HG02938 (cell line): ENCODE results near the gene MCTP1.

Experiments used
- ATAC-seq: cut with Tn5 transposase; IDR thresholded peaks from one replicate; pipeline ENCODE4 v1.9.1; 2021; ENCODE audit warnings: mild to moderate bottlenecking, moderate library complexity; ENCODE audit not compliant: unreplicated experiment

The MCTP1 gene

DNA sequence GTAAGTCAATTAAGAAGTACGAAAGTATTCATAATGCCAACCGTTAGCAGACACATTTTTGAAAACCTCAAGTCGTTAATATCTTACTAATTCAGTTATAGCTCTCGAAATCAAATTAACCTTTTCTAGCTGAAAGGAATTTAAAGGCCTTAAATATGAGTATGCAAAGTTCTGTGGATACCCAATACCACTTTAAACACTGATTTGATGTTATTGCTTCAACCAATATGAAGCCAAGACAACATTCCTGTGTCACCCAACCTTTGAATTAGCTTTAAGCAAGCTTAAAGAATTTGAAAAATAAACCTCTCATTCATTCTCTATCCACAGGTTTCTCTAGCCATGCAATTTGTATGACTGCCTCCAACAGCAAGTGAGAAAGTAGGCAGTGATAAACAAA lies 204.5 kb downstream of the MCTP1 start:
- no peak for ATAC-seq

GRCh38 chr5:95080030-95080429 lies 204.9 kb downstream of the MCTP1 start:
- ATAC-seq = no peak

DNA sequence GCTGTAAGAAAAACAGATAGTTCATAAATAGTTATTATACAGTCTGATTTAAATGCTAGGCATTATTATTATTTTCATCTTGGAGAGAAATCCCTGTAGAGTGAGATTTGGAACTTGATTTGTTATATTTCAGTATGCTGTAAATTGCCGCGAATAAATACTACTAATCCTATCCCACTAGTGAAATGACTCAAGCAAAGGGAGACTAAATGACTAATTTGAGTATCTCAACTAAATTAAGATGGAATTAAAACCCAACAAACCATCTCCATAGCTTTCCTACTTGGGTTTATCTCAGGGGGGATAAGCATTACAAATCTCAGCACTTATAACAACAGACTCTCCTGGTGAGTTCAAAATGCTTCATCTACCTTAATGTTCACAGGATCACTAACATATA lies 206.0 kb downstream of the MCTP1 start:
- ATAC-seq = no peak

- no peak for ATAC-seq
Measured at GRCh38 chr5:95076395-95077185, 208.3 kb downstream of the MCTP1 start.

- no peak for ATAC-seq
Measured at GRCh38 chr5:95075111-95075510, 209.8 kb downstream of the MCTP1 start.

DNA sequence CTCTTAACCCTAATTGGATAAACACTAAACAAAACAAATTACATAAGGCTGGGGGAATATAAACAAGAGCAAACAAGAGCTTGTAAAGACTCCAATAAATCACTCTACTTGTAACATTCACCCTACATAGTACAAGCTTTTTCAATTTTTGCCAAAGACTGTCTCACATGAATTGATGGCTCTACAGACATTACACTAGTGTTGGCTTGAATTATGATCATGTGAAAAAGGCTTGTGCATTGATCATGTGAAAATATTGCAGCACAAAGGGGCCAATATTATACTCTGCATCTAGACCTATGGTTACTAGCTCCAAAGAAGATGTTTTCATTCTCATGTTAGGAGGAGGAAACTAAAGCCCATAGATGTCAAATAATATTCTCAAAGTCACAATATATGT lies 212.6 kb downstream of the MCTP1 start:
- ATAC-seq = no peak

GRCh38 chr5:95070866-95071265 lies 214.0 kb downstream of the MCTP1 start:
- ATAC-seq = no peak

GRCh38 chr5:95070453-95070852 lies 214.4 kb downstream of the MCTP1 start:
- no peak for ATAC-seq

DNA sequence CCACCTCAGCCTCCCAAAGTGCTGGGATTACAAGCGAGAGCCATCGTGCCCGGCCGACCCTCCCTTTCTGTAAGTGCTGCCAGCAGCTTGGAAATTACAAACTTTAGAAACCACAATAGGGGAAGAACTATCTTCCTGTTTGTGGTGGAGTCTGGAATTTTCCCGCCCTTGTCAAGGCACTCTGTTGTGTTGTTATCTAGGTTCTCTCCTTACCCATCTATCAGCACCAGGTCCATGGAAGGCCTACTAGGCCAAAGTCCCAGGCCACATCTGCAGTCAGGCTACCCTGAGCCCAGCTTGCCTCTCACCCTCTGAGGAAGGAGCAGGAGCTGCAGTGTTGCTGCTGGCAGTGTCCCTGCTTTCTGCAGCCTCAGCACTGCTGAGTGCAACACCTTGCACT lies 214.9 kb downstream of the MCTP1 start:
- no peak for ATAC-seq

DNA sequence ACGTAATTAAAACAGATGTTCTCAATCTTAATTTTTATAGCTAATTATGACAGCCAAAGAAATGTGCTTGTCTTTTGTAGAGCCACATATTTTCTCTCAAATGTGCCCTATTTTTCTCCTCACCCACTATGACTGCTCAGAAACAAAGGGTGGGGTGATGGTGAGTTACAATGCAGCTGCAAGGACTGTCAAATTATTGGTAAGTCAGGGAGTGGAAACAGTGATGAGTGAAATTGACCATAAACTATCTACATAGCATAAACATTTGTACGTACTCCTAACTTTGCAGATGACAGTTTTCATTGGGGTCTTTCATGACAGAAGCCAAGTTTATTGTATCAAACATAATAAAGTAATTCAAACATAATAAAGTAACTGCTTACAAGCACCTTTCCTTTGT lies 215.9 kb downstream of the MCTP1 start:
- no peak for ATAC-seq

DNA sequence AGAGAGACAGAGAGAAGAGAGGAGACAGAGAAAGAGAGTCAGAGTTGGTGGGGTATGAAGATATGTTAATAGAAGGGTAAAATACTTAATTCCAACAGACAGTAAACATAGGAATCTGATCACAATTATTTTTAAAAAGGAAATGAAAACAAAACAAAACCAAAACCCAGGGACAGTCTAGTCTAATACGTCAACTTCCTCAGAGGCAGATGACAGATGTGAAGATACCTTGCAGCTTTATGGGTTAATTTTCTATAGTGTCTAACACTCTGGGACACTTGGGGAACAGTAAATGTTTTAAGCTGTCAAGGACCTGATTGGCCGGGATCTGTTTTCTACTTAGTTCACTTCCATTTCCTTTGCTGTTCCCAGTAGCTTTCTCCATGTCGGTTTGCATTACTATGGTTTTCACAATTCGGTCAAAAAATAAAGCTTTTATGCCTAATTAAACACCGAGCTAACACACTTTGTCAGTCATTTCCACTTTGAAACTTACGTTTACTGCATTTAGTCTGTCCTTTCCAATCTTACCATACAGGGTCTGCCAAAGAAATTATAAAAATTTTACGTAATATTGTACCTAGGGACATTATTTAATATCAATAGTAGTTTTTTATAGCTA lies 216.5 kb downstream of the MCTP1 start:
- no peak for ATAC-seq

- ATAC-seq = no peak
Measured at GRCh38 chr5:95066048-95066447, 218.8 kb downstream of the MCTP1 start.

DNA sequence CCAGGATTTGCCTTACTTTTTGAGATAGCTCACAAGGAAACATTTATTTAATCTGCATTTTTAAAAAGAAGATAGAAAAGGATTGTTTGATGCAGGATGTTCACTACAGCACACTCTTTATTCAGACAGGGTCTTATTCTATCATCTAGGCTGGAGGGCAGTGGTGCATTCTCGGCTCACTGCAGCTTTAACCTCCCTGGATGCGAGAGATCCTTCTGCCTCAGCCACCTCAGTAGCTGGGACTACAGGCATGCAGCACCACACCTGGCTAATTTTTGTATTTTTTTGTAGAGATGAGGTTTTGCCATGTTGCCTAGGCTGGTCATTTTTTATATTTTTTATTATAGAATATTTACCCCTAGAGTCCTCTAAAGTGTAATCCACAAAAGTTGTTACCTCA lies 221.4 kb downstream of the MCTP1 start:
- ATAC-seq = no peak

GRCh38 chr5:95060098-95060497 lies 224.8 kb downstream of the MCTP1 start:
- ATAC-seq = no peak

DNA sequence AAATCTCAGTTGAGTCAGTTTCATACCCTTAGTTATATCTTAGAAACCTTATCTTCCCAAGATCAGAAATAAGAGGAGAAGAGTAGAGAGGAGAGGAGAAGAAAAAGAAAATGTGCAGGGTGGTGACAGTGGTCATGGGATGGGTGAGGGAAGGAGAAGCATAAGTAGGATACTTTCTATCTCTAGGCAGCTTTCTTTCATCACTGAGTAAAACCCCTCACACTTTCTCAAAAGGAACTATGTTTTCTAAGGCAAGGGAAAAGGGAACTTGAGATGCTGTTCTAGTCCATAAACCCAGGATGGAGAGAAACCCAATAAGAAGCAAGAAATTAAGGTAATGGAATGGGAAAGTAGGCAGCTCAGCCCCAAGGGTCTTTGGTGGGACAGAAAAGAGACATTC lies 225.3 kb downstream of the MCTP1 start:
- no peak for ATAC-seq

GRCh38 chr5:95057615-95058014 lies 227.3 kb downstream of the MCTP1 start:
- no peak for ATAC-seq

GRCh38 chr5:95053253-95053652 lies 231.6 kb downstream of the MCTP1 start:
- no peak for ATAC-seq

DNA sequence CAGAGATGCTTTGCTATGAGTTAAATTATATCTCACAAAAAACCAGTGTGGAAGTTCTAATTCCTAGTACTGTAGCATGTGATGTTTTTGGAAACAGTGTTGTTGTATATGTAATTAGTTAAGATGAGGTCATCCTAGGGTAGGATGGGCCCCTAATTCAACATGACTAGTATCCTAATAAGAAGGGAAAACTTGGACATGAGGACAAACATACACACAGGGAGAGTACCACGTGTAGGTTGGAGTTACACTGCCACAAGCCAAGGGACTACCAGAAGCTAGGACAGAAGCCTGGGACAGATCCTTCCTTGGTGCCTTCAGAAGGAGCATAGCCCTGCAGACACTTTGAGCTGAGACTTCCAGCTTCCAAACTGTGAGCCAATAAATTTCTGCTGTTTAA lies 234.2 kb downstream of the MCTP1 start:
- ATAC-seq = no peak

DNA sequence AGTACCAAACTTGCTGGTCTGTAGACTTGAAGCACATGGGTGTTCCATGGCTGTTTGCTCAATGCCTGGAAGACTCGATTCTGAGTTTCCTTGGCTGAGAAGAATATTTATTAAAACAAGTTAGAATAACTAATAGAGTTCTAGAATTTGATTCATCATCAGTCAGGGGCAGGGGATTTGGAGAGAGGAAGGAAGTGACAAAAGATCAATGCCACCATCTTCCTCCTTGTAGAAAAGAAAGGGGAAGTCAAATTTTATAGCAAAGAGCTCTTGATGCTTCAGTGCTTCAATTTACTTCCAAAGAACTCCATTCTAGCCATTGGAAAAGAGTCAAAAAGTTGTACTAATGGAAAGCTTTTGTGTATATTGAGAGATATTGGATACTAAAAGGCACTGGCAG lies 236.3 kb downstream of the MCTP1 start:
- ATAC-seq = no peak

DNA sequence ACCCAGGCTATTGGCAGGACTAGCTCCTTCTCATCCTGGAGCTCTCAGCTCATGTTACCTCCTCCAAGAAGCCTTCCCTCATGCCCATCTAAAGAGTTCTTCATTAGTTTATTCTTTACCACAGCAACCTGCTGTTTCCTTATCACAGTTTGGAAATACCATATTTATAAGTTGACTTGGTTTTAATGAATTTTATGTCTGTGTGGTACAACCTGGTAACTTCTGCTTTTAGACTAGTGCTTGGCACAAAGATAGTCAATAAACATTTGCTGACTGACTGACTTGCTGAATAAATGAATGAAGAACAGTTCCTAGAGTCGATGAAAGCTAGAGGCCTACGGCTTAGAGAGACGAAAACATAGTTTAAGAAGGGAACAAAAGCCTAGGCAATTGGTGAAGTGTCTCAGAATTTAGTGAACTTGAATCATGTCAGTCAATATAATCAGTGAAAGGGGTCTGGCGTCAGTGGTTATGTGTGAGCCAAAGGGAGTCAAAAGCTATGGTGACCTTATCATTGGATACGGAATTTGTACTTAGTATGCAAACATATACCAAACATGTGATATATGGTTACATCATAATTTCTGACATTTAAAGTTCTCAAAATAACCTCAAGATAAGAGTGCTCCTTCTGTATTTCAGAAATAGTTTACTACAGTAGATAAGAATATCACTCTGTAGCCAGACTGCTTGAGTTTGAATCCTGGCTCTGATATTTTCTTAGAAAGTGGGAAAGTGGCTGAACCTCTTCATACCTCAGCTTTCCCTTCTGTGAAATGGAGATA lies 239.5 kb downstream of the MCTP1 start:
- ATAC-seq = no peak

DNA sequence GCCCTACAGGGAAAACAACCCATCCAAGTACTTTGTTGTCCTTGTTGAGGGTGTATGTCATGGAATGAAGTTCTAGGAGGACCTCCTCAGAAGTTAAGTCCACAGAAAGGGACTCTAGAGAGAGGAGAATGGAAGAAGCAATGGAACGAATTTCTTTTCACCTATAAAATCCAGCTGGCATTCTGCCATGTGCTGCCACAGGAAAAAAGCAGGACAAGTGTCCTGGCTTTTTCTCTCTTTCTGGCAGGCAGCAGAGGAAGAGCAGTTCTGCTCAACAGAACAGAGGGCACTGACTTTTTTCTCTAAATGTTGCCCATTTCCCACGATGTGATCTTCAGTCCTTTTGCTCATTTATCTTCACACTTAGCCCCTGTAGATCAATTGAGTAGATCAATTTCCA lies 240.8 kb downstream of the MCTP1 start:
- no peak for ATAC-seq

- ATAC-seq = no peak
Measured at GRCh38 chr5:95043648-95044047, 241.2 kb downstream of the MCTP1 start.
